Kidney capillary endothelial cell (primary cell): ENCODE results near the gene PSMB5.
"Not testable (repeated sequence)": the region's sequence is repeated elsewhere in the genome, so short reads cannot be mapped to it uniquely, and the experiment has no call there.

Experiments
- DNase-seq: peaks from one replicate; pipeline ENCODE4 v3.0.0-alpha.2; 2018; ENCODE audit warnings: low spot score

PSMB5 gene

GRCh38 chr14:23013749-23014054 is 21.0 kb downstream of the PSMB5 start:
- DNase-seq, result not testable (repeated sequence)

GRCh38 chr14:23013054-23013748 is 21.5 kb downstream of the PSMB5 start:
- DNase-seq, result no peak

GRCh38 chr14:23009939-23010726 is 24.6 kb downstream of the PSMB5 start, which contains the start of gene C14orf93:
Gene C14orf93, minus strand, starts transcription at chr14:23010143. Its CDS starts 11,120 bp downstream, at chr14:22999023.
- DNase-seq, result peak; percentile 57

GRCh38 chr14:23009483-23009938 is 25.2 kb downstream of the PSMB5 start:
- no peak for DNase-seq

GRCh38 chr14:23008831-23009230 is 25.9 kb downstream of the PSMB5 start:
- DNase-seq, result no peak

- DNase-seq, result peak; percentile 97
Observed at GRCh38 chr14:23006544-23007419, 27.9 kb downstream of the PSMB5 start.

GRCh38 chr14:23006188-23006534 is 28.5 kb downstream of the PSMB5 start:
- no peak for DNase-seq

- DNase-seq, result no peak
Observed at GRCh38 chr14:23005451-23006187, 29.1 kb downstream of the PSMB5 start.

GRCh38 chr14:23004274-23004673 is 30.4 kb downstream of the PSMB5 start:
- DNase-seq, result not testable (repeated sequence)

- no peak for DNase-seq
Observed at GRCh38 chr14:23002592-23002991, 32.1 kb downstream of the PSMB5 start.

- no peak for DNase-seq
Observed at GRCh38 chr14:23000860-23001259, 33.8 kb downstream of the PSMB5 start.

- no peak for DNase-seq
Observed at GRCh38 chr14:22998329-22999012, 36.2 kb downstream of the PSMB5 start.

- no peak for DNase-seq
Observed at GRCh38 chr14:22997676-22998323, 36.9 kb downstream of the PSMB5 start.

- no peak for DNase-seq
Observed at GRCh38 chr14:22996768-22997654, 37.7 kb downstream of the PSMB5 start.

GRCh38 chr14:22995889-22996625 is 38.6 kb downstream of the PSMB5 start:
- no peak for DNase-seq

- DNase-seq, result no peak
Observed at GRCh38 chr14:22994762-22995275, 39.9 kb downstream of the PSMB5 start.

GRCh38 chr14:22993517-22993916 is 41.2 kb downstream of the PSMB5 start:
- no peak for DNase-seq

- DNase-seq, result no peak
Observed at GRCh38 chr14:22991852-22992251, 42.8 kb downstream of the PSMB5 start.

- DNase-seq, result no peak
Observed at GRCh38 chr14:22987291-22987690, 47.4 kb downstream of the PSMB5 start.
